HG03558 (cell line): ENCODE data around the gene DIAPH2.
A peak's percentile ranks its signal among the peaks of the same experiment; 100 is the strongest.

Experiments
- ATAC-seq: cut with Tn5 transposase; IDR thresholded peaks from one replicate; pipeline ENCODE4 v1.9.1; 2021; ENCODE audit warnings: moderate number of reproducible peaks; ENCODE audit not compliant: unreplicated experiment; ENCODE audit errors: extremely low read depth

DIAPH2 gene

GRCh38 chrX:97334850-97335249 lies 650.2 kb downstream of the DIAPH2 start:
- no peak for ATAC-seq

- no peak for ATAC-seq
Observed at GRCh38 chrX:97344724-97345123, 660.1 kb downstream of the DIAPH2 start.

- no peak for ATAC-seq
Observed at GRCh38 chrX:97358941-97359340, 674.3 kb downstream of the DIAPH2 start.

GRCh38 chrX:97363843-97364242 lies 679.2 kb downstream of the DIAPH2 start:
- ATAC-seq = no peak

GRCh38 chrX:97366237-97366636 lies 681.6 kb downstream of the DIAPH2 start:
- no peak for ATAC-seq

- no peak for ATAC-seq
Observed at GRCh38 chrX:97367125-97367524, 682.5 kb downstream of the DIAPH2 start.

- ATAC-seq = no peak
Observed at GRCh38 chrX:97369947-97370346, 685.3 kb downstream of the DIAPH2 start.

GRCh38 chrX:97372001-97372766 lies 687.5 kb downstream of the DIAPH2 start:
- ATAC-seq = no peak

GRCh38 chrX:97374266-97374665 lies 689.6 kb downstream of the DIAPH2 start:
- no peak for ATAC-seq

GRCh38 chrX:97380200-97380599 lies 695.6 kb downstream of the DIAPH2 start:
- no peak for ATAC-seq

- no peak for ATAC-seq
Observed at GRCh38 chrX:97384685-97385084, 700.0 kb downstream of the DIAPH2 start.

GRCh38 chrX:97387004-97387403 lies 702.4 kb downstream of the DIAPH2 start:
- ATAC-seq = no peak

- ATAC-seq = no peak
Observed at GRCh38 chrX:97389761-97390192, 705.1 kb downstream of the DIAPH2 start.

- no peak for ATAC-seq
Observed at GRCh38 chrX:97397371-97397770, 712.7 kb downstream of the DIAPH2 start.

GRCh38 chrX:97398030-97398551 lies 713.4 kb downstream of the DIAPH2 start:
- peak; percentile 34 for ATAC-seq

GRCh38 chrX:97399400-97399799 lies 714.8 kb downstream of the DIAPH2 start:
- peak; percentile 22 for ATAC-seq

GRCh38 chrX:97400492-97400891 lies 715.9 kb downstream of the DIAPH2 start:
- no peak for ATAC-seq

- peak; percentile 27 for ATAC-seq
Observed at GRCh38 chrX:97401154-97401553, 716.5 kb downstream of the DIAPH2 start.

- no peak for ATAC-seq
Observed at GRCh38 chrX:97401586-97402136, 717.0 kb downstream of the DIAPH2 start.

GRCh38 chrX:97402333-97402732 lies 717.7 kb downstream of the DIAPH2 start:
- ATAC-seq = no peak

GRCh38 chrX:97402903-97403302 lies 718.3 kb downstream of the DIAPH2 start:
- ATAC-seq = no peak
